ENCODE measurements around the gene RAI1.
A peak's percentile ranks its signal among the peaks of the same experiment; 100 is the strongest.

The RAI1 gene

DNA sequence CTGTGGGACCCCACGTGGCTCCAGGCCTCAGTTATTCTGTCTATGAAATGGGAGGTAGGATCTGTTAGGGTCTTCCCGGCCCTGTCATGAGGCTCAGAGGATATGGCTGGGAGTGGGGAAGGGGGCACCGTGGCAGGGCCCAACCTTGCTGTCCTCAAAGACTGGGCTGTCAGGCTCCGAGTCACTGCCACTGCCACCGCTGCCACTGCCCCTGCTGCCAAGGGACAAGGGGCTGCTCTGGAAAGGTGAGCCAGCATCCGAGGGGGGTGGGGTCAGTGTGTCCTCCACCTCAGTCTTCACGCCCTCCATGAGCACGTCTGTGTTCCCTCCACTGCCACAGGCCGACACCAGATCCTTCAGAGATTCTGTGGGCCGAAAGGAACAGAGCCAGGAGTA is 136.3 kb downstream of the RAI1 start:
- in situ Hi-C loops (cut with MboI; ENCODE audit: low sequenced_read_pairs, unreplicated experiment), result loop anchor here (10.0 kb wide), 1 partner anchor 47 kb away; no protein-coding TSS in a partner anchor
- TF ChIP-seq, protein P1, sequence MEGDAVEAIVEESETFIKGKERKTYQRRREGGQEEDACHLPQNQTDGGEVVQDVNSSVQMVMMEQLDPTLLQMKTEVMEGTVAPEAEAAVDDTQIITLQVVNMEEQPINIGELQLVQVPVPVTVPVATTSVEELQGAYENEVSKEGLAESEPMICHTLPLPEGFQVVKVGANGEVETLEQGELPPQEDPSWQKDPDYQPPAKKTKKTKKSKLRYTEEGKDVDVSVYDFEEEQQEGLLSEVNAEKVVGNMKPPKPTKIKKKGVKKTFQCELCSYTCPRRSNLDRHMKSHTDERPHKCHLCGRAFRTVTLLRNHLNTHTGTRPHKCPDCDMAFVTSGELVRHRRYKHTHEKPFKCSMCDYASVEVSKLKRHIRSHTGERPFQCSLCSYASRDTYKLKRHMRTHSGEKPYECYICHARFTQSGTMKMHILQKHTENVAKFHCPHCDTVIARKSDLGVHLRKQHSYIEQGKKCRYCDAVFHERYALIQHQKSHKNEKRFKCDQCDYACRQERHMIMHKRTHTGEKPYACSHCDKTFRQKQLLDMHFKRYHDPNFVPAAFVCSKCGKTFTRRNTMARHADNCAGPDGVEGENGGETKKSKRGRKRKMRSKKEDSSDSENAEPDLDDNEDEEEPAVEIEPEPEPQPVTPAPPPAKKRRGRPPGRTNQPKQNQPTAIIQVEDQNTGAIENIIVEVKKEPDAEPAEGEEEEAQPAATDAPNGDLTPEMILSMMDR (IDR thresholded peaks at IDR 0.05; ENCODE audit: borderline replicate concordance, control extremely low read depth, extremely low read depth, insufficient read depth, missing control alignments), result no peak
- no peak for DNase-seq (ENCODE audit: low spot score)

GRCh38 chr17:17818088-17818526 is 136.8 kb downstream of the RAI1 start:
- peak; percentile 66 for DNase-seq (ENCODE audit: low spot score)
- TF ChIP-seq, protein P1 (IDR thresholded peaks at IDR 0.05; ENCODE audit: borderline replicate concordance, control extremely low read depth, extremely low read depth, insufficient read depth, missing control alignments), result no peak
- in situ Hi-C loops (cut with MboI; ENCODE audit: low sequenced_read_pairs, unreplicated experiment), result loop anchor here (10.0 kb wide), 1 partner anchor 47 kb away; no protein-coding TSS in a partner anchor

DNA sequence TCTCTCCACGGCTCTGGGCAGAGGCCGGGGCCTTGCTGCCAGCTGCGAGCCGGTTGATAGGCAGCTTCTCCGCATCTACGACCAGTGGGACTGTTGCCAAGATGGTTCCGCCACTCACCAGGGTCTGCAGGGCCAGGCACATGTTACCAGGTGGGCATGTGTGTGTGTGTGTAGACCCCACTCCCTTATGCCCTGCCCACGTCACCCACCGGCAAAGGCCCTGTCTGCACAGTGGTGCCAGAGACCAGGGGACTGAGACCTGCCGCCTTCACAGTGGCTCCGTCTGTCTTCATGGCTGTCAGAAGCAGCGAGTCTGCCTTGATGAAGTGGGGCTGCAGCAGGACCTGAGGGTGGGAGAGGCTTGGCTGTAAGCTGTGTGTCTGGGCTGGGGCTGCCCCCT is 137.9 kb downstream of the RAI1 start:
- no peak for DNase-seq (ENCODE audit: low spot score)
- TF ChIP-seq, protein P1 (IDR thresholded peaks at IDR 0.05; ENCODE audit: borderline replicate concordance, control extremely low read depth, extremely low read depth, insufficient read depth, missing control alignments), result no peak
- in situ Hi-C loops (cut with MboI; ENCODE audit: low sequenced_read_pairs, unreplicated experiment), result loop anchor here (10.0 kb wide), 1 partner anchor 46 kb away; no protein-coding TSS in a partner anchor

- TF ChIP-seq, protein P1 (IDR thresholded peaks at IDR 0.05; ENCODE audit: borderline replicate concordance, control extremely low read depth, extremely low read depth, insufficient read depth, missing control alignments), result no peak
- peak; percentile 91 for DNase-seq (ENCODE audit: low spot score)
- in situ Hi-C loops (cut with MboI; ENCODE audit: low sequenced_read_pairs, unreplicated experiment), result loop anchor here (10.0 kb wide), 1 partner anchor 45 kb away; no protein-coding TSS in a partner anchor
Measured at GRCh38 chr17:17819561-17819995, 138.3 kb downstream of the RAI1 start.

- TF ChIP-seq, protein P1 (IDR thresholded peaks at IDR 0.05; ENCODE audit: borderline replicate concordance, control extremely low read depth, extremely low read depth, insufficient read depth, missing control alignments), result no peak
- in situ Hi-C loops (cut with MboI; ENCODE audit: low sequenced_read_pairs, unreplicated experiment), result no loop called here
- no peak for DNase-seq (ENCODE audit: low spot score)
Measured at GRCh38 chr17:17820046-17820445, 138.8 kb downstream of the RAI1 start.

GRCh38 chr17:17820463-17821158 is 139.4 kb downstream of the RAI1 start:
- DNase-seq (ENCODE audit: low spot score), result no peak
- TF ChIP-seq, protein P1 (IDR thresholded peaks at IDR 0.05; ENCODE audit: borderline replicate concordance, control extremely low read depth, extremely low read depth, insufficient read depth, missing control alignments), result no peak
- in situ Hi-C loops (cut with MboI; ENCODE audit: low sequenced_read_pairs, unreplicated experiment), result no loop called here

Measured in GM13976 (cell line).